GM10266 (cell line): ENCODE data around the gene JCAD.
"Not testable (repeated sequence)": the region's sequence is repeated elsewhere in the genome, so short reads cannot be mapped to it uniquely, and the experiment has no call there.

Source experiments
- DNase-seq: peaks from one replicate; pipeline ENCODE4 v3.0.0; 2012; ENCODE audit errors: extremely low spot score
- TF ChIP-seq, protein P1 (sequence below): IDR thresholded peaks from 2 replicates; pipeline ENCODE4 v1.5.1; 2012; ENCODE audit warnings: mild to moderate bottlenecking, low read depth; ENCODE audit not compliant: control insufficient read depth, insufficient read depth; ENCODE audit errors: missing control alignments

The JCAD gene

DNA sequence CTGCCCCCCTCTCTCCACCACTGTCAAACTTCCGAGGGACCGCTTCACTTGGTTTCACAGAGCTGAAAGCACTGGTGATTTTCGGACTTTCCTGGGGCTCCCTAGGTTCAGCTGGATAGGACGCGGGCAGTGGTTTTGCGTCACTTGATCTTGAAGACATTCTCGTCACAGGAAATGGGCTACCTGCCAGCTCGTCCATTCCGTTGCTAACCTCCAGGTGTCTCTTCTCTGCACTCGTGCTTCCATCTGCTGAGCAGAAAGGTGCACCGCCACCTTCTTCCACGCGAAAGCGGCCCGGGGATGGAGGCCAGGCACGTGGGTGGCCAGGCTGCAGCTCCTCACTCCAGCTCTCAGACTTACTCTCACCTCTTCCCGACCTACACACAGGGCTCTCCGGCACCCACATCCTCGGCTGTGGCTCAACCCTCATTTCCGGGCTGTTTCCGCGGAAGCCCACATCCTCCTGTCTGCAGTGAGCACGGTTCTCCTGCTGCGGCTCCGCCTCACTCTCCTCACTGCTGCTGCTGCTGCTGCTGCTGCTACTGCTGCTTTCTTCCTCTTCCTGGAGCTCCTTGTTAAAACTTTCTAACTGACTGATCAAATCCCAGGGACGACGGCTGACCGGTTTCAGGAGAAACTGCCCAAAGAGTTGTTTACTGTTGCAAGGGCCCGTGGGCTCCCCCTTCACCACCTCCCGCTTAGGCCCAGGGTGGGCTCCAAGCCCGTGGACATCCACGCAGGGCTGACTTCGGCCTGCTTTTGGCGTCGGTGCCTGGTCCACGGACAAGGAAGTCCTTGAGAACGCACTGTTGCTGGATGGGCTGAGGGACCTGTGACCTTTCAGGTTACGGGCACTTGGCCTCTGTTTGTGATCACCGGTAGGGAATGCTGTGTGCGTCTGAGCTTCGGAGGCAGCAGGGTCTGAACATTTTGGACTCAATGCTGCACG is 32.1 kb downstream of the JCAD start:
- TF ChIP-seq, protein P1, sequence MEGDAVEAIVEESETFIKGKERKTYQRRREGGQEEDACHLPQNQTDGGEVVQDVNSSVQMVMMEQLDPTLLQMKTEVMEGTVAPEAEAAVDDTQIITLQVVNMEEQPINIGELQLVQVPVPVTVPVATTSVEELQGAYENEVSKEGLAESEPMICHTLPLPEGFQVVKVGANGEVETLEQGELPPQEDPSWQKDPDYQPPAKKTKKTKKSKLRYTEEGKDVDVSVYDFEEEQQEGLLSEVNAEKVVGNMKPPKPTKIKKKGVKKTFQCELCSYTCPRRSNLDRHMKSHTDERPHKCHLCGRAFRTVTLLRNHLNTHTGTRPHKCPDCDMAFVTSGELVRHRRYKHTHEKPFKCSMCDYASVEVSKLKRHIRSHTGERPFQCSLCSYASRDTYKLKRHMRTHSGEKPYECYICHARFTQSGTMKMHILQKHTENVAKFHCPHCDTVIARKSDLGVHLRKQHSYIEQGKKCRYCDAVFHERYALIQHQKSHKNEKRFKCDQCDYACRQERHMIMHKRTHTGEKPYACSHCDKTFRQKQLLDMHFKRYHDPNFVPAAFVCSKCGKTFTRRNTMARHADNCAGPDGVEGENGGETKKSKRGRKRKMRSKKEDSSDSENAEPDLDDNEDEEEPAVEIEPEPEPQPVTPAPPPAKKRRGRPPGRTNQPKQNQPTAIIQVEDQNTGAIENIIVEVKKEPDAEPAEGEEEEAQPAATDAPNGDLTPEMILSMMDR: no peak
- peak; percentile 29 for DNase-seq

DNA sequence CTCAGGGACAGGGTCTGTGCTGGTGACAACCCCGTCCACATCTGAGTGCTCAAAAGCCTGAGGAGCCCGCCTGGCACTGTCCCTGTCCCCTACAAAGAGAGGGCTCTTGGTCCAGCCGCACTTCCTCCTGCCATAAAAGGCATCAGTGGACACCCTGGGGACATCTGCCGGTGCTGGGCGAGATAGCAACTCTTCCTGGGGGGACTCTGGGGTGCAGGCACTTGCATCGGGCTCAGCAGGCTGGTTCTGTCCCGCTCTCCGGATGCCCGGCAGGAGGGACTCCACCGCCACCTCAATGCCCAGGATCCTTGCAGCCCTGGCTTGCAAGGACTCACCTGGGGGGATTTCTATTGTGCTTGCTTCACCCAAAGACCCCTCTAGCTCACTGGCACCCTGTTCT is 32.8 kb downstream of the JCAD start:
- DNase-seq: no peak
- TF ChIP-seq, protein P1: peak; percentile 12

DNA sequence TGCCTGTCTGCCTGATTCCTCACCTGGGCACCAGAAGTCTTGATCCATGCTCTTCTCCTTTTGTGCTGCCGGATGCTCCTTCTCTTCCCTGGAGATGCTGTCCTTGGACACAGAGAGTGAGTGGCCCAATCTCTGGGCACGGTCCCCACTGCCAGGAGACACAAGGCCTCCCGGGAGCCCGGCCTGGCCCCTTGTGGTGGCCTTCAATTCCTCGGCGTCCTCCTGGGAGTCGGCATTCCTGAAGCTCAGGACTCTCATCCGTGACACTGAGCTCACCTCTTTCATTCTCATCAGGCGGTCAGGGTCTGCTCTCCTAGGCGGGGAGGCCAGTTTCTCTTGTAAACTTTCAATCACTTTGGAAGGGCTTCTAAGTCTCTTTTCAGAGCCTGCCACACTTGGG is 33.3 kb downstream of the JCAD start:
- TF ChIP-seq, protein P1: no peak
- no peak for DNase-seq

DNA sequence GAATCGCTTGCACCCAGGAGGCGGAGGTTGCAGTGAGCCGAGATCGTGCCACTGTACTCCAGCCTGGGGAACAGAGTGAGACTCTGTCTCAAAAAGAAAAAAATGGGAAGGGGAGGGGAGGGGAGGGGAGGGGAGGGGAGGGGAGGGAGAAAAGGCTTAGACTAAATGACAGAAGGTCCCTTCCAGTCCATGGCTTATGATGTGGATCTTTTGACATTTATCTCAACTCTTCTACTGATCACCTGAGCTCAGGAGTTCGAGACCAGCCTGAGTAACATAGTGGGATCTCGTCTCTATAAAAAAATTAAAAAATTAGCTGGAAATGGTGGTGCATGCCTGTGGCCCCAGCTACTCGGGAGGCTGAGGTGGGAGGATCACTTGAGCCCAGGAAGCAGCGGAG is 34.0 kb downstream of the JCAD start:
- DNase-seq: not testable (repeated sequence)

DNA sequence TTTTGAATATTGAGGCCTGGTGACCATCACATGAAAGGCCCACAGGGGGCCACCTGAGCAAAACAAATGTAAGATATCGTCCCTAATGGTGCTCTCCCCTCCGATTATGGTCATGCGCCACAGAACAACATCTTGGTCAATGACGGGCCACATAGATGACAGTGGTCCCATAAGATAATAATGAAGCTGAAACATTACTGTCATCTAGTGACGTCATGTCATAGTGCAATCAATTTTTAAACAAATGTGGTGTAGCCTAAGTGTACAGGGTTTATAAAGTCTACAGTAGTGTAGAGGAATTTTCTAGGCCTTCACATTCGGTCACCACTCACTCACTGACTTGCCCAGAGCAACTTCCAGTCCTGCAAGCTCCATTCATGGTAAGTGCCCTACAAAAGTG is 36.8 kb downstream of the JCAD start:
- no peak for DNase-seq
- TF ChIP-seq, protein P1: no peak

DNA sequence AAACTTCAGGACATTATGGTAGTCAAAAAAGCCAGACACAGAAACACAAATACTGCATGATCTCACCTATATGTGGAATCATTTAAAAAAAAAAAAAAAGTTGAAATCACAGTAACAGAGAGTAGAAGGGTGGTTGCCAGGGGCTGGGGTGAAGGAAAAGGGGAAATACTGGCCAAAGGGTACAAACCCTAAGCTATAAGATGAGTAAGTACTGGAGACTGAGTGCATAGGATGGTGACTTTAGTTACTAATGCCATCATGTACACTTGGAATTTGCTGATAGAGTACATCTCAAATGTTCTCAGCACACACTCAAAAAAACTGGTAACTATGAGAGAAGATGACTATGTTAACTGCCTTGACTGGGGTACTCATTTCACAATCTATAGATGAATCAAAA is 39.9 kb downstream of the JCAD start:
- no peak for DNase-seq
- TF ChIP-seq, protein P1: no peak

DNA sequence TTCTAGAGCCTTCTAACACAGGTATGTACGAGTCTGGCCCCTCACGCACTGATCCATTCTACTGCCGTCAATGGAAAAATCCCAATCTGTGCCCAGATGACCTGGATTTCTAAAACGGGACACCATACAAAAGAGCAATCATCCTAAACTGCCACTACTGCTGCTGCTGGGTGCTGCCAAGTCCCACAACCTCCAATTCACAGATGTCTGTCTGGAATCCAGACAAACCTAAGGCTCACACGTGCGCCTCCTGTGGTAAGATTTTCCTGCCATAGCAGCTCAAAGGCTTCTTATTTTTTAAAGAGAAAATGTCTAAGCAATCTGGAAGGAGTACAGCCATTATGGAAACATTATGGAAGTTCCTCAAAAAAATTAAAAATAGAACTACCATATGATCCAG is 40.9 kb downstream of the JCAD start:
- DNase-seq: no peak
- TF ChIP-seq, protein P1: no peak
